SU-DHL-6 (cell line): ENCODE data around the gene MAPKAPK2.

ENCODE experiments used
- H2AFZ ChIP-seq: fragments of 200-600 bp; sonication (generic); 2 replicates; pipeline ENCODE4 v1.6.1; 2014; ENCODE audit warnings: low read depth, mild to moderate bottlenecking, moderate library complexity, mixed read lengths, antibody characterized with exemption, low read length; ENCODE audit not compliant: severe bottlenecking
- H3F3A ChIP-seq: fragments of 200-600 bp; shearing (Covaris generic); 2 replicates; pipeline ENCODE4 v1.6.0; 2016; ENCODE audit warnings: antibody characterized with exemption, mild to moderate bottlenecking; ENCODE audit not compliant: insufficient read depth
- H3K27ac ChIP-seq: fragments of 200-600 bp; sonication (generic); 2 replicates; pipeline ENCODE4 v1.5.1; 2016; ENCODE audit warnings: low read depth, mild to moderate bottlenecking, low read length, moderate library complexity, mixed read lengths
- H3K27me3 ChIP-seq: fragments of 200-600 bp; sonication (generic), shearing (Covaris generic); 2 replicates; pipeline ENCODE4 v1.6.0; 2014; ENCODE audit warnings: mild to moderate bottlenecking, low read length
- H3K36me3 ChIP-seq: fragments of 200-600 bp; sonication (generic); 2 replicates; pipeline ENCODE4 v1.6.1; 2014; ENCODE audit warnings: mild to moderate bottlenecking, low read length, mixed read lengths
- H3K4me2 ChIP-seq: fragments of 300-600, 200-600 bp; shearing (Covaris generic), sonication (generic); 2 replicates; pipeline ENCODE4 v1.6.0; 2014; ENCODE audit warnings: low read length, low read depth, mild to moderate bottlenecking; ENCODE audit not compliant: poor library complexity, severe bottlenecking
- H3K4me3 ChIP-seq: fragments of 200-600 bp; sonication (generic); 2 replicates; pipeline ENCODE4 v1.5.1; 2014; ENCODE audit warnings: antibody characterized with exemption, low read length, mild to moderate bottlenecking, mixed read lengths; ENCODE audit not compliant: insufficient read depth, poor library complexity, severe bottlenecking
- H3K79me2 ChIP-seq: fragments of 200-600 bp; sonication (generic); 2 replicates; pipeline ENCODE4 v1.6.1; 2014; ENCODE audit warnings: mild to moderate bottlenecking, low read length, moderate library complexity; ENCODE audit not compliant: insufficient read depth
- H3K9ac ChIP-seq: fragments of 200-600 bp; sonication (generic); 2 replicates; pipeline ENCODE4 v1.7.0; 2014; ENCODE audit warnings: mild to moderate bottlenecking, low read length
- H3K9me2 ChIP-seq: fragments of 200-600 bp; sonication (generic); replicated peaks from 2 replicates; pipeline ENCODE4 v1.6.1; 2014; ENCODE audit warnings: low read length; ENCODE audit not compliant: insufficient read depth
- H3K9me3 ChIP-seq: fragments of 200-600 bp; sonication (generic); 2 replicates; pipeline ENCODE4 v1.6.1; 2014; ENCODE audit warnings: low read length, mixed read lengths; ENCODE audit not compliant: insufficient read depth
- H4K20me1 ChIP-seq: fragments of 200-600 bp; sonication (generic); 2 replicates; pipeline ENCODE4 v1.6.1; 2014; ENCODE audit warnings: low read depth, mild to moderate bottlenecking, antibody characterized with exemption, low read length, moderate library complexity, mixed read lengths
- EZH2phosphoT487 ChIP-seq: fragments of 200-600 bp; sonication (generic), shearing (Covaris generic); conservative IDR thresholded peaks from 2 replicates; pipeline ENCODE4 v1.6.1; 2018; ENCODE audit warnings: mild to moderate bottlenecking, antibody characterized with exemption, low read length, moderate library complexity, mixed read lengths
- TF ChIP-seq, protein P1 (sequence below): fragments of 200-600 bp; sonication (generic); IDR thresholded peaks from one replicate; pipeline ENCODE4 v1.5.1; 2017; ENCODE audit warnings: antibody characterized with exemption, mild to moderate bottlenecking, low read length, moderate library complexity; ENCODE audit not compliant: insufficient read depth, poor library complexity, severe bottlenecking

MAPKAPK2 gene

GRCh38 chr1:206744683-206745082 is 60.0 kb downstream of the MAPKAPK2 start:
- H3K27me3 ChIP-seq: no peaks in the 10 kb centered on the region
- TF ChIP-seq EZH2phosphoT487: no peak
- TF ChIP-seq, protein P1, sequence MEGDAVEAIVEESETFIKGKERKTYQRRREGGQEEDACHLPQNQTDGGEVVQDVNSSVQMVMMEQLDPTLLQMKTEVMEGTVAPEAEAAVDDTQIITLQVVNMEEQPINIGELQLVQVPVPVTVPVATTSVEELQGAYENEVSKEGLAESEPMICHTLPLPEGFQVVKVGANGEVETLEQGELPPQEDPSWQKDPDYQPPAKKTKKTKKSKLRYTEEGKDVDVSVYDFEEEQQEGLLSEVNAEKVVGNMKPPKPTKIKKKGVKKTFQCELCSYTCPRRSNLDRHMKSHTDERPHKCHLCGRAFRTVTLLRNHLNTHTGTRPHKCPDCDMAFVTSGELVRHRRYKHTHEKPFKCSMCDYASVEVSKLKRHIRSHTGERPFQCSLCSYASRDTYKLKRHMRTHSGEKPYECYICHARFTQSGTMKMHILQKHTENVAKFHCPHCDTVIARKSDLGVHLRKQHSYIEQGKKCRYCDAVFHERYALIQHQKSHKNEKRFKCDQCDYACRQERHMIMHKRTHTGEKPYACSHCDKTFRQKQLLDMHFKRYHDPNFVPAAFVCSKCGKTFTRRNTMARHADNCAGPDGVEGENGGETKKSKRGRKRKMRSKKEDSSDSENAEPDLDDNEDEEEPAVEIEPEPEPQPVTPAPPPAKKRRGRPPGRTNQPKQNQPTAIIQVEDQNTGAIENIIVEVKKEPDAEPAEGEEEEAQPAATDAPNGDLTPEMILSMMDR: no peak
- H3K9ac ChIP-seq: no peak overlapping the region
- no peak overlapping the region for H3K4me2 ChIP-seq
- no peak overlapping the region for H2AFZ ChIP-seq
- peaks cover 5% of the 10 kb centered on the region; the same call in 1 of the 2 replicates for H3F3A ChIP-seq
- no peaks in the 10 kb centered on the region for H3K79me2 ChIP-seq
- no peaks in the 10 kb centered on the region for H3K9me3 ChIP-seq
- no peak overlapping the region for H3K27ac ChIP-seq
- no peaks in the 10 kb centered on the region for H3K36me3 ChIP-seq
- H3K9me2 ChIP-seq: no peaks in the 10 kb centered on the region
- no peak overlapping the region for H3K4me3 ChIP-seq
- H4K20me1 ChIP-seq: no peaks in the 10 kb centered on the region

DNA sequence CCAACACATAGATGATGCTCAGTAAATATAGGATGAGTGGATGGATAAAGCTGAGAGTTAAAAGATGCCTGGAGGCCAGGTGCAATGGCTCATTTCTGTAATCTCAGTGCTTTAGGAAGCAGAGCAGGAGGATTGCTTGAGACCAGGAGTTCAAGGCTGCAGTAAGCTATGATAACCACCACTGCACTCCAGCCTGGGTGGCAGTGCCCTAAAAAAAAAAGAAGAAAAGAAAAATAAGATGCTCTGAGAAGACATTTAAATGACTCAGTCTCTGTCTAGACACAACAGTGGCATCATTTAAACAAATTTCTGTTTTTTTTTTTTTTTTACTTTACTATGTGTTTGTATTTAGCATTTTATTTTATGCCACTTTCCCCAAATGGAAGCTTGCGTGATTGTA is 60.6 kb downstream of the MAPKAPK2 start:
- Histone ChIP-seq H3K4me2 (no peak overlapping the region), H3K27ac (no peak overlapping the region), H3K9me3 (no peaks in the 10 kb centered on the region), H3K36me3 (no peaks in the 10 kb centered on the region), H3K4me3 (no peak overlapping the region), H3F3A (peaks cover 2% of the 10 kb centered on the region; the same call in 1 of the 2 replicates), H3K79me2 (no peaks in the 10 kb centered on the region), H3K9me2 (no peaks in the 10 kb centered on the region), H2AFZ (no peak overlapping the region), H3K27me3 (no peaks in the 10 kb centered on the region), H3K9ac (no peak overlapping the region), H4K20me1 (no peaks in the 10 kb centered on the region)
- TF ChIP-seq, protein P1: no peak
- TF ChIP-seq EZH2phosphoT487: no peak

DNA sequence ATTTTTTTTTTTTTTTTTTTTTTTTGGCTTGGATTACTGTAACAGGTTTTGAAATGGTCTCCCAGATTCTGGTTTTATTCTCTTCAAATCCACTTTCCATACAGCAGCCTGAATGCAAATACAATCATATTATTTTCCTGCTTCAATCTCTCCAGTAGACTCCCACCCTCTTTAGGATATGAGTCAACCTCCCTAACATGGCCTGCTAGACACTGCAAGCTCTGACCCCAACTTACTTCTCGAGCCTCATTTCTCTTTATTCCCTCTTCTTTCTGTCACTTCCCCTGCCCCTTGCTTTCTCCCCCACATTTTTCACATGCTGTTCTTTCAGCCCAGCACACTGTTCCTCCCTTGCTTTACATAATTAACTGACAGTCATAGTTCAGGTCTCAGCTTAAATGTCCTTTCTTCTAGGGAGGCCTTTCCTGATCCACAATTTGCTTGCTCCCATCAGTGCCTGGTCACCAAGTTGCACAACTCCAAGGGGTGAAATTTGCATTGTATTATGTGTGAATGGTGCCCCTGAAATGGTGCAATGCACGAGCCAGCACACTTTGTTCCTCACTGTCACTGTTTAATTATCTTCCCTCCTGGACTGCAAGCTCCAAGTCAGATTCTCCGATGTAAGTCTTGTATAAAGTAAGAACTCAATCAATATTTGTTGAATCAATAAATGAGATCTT is 63.8 kb downstream of the MAPKAPK2 start:
- no peaks in the 10 kb centered on the region for H3K27me3 ChIP-seq
- no peaks in the 10 kb centered on the region for H3F3A ChIP-seq

More for the DNA sequence above, 63.8 kb downstream of the MAPKAPK2 start:
- H3K79me2 ChIP-seq: no peaks in the 10 kb centered on the region
- H3K27ac ChIP-seq: no peak overlapping the region
- no peaks in the 10 kb centered on the region for H4K20me1 ChIP-seq
- no peak overlapping the region for H3K4me2 ChIP-seq
- H3K9ac ChIP-seq: no peak overlapping the region
- H3K9me3 ChIP-seq: no peaks in the 10 kb centered on the region
- H3K36me3 ChIP-seq: no peaks in the 10 kb centered on the region
- H3K9me2 ChIP-seq: no peaks in the 10 kb centered on the region
- TF ChIP-seq, protein P1: no peak
- no peak for TF ChIP-seq EZH2phosphoT487
- no peak overlapping the region for H2AFZ ChIP-seq
- H3K4me3 ChIP-seq: no peak overlapping the region
